ENCODE results near the gene ASB7. TPM values are rescaled to one million over a fixed set of nuclear protein-coding genes. Genes with fewer than 3 reads are reported as not detected.
A peak's percentile ranks its signal among the peaks of the same experiment; 100 is the strongest.

The ASB7 gene
- total and polyA plus RNA-seq, 7 donors = 2.3 to 6.9 (median 5.4) TPM

GRCh38 chr15:100598655-100599054 is 3.7 kb upstream of the ASB7 start:
- DNase-seq (no peak), ATAC-seq (no peak)
- Histone ChIP-seq H3K27me3 (ENCODE audit: insufficient read depth in 3 of 3, low read length in 2 of 3) (no peaks in the 10 kb centered on the region), H3K9me3 (no peaks in the 10 kb centered on the region), H3K4me3 (no peak overlapping the region), H3K36me3 (ENCODE audit: insufficient read depth in 1 of 2, low read depth in 1 of 2) (no peaks in the 10 kb centered on the region), H3K4me1 (peaks cover 21% of the 10 kb centered on the region), H3K27ac (no peak overlapping the region)
- 96 to 100% (median 100%) methylated on average over 1 of the region's 1 CpG for WGBS, 3 donors
- TF ChIP-seq, protein P1, sequence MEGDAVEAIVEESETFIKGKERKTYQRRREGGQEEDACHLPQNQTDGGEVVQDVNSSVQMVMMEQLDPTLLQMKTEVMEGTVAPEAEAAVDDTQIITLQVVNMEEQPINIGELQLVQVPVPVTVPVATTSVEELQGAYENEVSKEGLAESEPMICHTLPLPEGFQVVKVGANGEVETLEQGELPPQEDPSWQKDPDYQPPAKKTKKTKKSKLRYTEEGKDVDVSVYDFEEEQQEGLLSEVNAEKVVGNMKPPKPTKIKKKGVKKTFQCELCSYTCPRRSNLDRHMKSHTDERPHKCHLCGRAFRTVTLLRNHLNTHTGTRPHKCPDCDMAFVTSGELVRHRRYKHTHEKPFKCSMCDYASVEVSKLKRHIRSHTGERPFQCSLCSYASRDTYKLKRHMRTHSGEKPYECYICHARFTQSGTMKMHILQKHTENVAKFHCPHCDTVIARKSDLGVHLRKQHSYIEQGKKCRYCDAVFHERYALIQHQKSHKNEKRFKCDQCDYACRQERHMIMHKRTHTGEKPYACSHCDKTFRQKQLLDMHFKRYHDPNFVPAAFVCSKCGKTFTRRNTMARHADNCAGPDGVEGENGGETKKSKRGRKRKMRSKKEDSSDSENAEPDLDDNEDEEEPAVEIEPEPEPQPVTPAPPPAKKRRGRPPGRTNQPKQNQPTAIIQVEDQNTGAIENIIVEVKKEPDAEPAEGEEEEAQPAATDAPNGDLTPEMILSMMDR (IDR thresholded peaks at IDR 0.05) = no peak
- intact Hi-C loops (cut with DNase I) = no loop called here

DNA sequence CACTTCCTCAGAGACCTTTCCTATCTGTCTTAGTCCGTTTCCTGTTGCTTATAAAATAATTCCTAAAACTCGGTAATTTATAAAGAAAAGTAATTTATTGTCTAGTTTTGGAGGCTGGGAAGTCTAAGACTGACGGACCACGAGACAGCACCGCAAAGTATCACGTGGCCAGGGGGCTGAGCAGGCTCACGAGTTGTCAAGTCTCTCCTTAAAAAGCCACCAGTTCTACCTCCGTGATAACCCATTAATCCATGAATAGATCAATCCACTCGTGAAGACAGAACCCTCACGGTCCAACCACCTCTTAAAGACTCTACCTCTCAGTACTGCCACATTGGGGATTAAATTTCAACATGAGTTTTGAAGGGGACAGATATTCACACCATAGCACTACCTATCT is 1.2 kb upstream of the ASB7 start:
- ATAC-seq (no peak), DNase-seq (no peak)
- Histone ChIP-seq H3K27me3 (ENCODE audit: insufficient read depth in 3 of 3, low read length in 2 of 3) (no peaks in the 10 kb centered on the region), H3K9me3 (no peaks in the 10 kb centered on the region), H3K27ac (peak overlapping the region; percentile 84), H3K4me1 (peaks cover 33% of the 10 kb centered on the region), H3K4me3 (peak overlapping the region; percentile 98), H3K36me3 (ENCODE audit: insufficient read depth in 1 of 2, low read depth in 1 of 2) (peaks cover 0 to 19% of the 10 kb centered on the region in 2 donors)
- 0 to 1% (median 0%) methylated on average over 10 of the region's 10 CpGs for WGBS, 3 donors
- intact Hi-C loops (cut with DNase I) = no loop called here
- TF ChIP-seq, protein P1 (IDR thresholded peaks at IDR 0.05) = no peak

- peak in 3 of 4 donors; percentile 15 to 45 (median 19) for ATAC-seq
- Histone ChIP-seq H3K27ac (peak overlapping the region; percentile 84), H3K4me3 (peak overlapping the region; percentile 98), H3K9me3 (no peaks in the 10 kb centered on the region), H3K27me3 (ENCODE audit: insufficient read depth in 3 of 3, low read length in 2 of 3) (no peaks in the 10 kb centered on the region), H3K36me3 (ENCODE audit: insufficient read depth in 1 of 2, low read depth in 1 of 2) (peaks cover 0 to 24% of the 10 kb centered on the region in 2 donors), H3K4me1 (peaks cover 32% of the 10 kb centered on the region)
- intact Hi-C loops (cut with DNase I) = loop anchor here in 1 of 2 donors (1.0 kb wide), 1 partner anchor 251 kb away; no protein-coding TSS in a partner anchor
- TF ChIP-seq, protein P1 (IDR thresholded peaks at IDR 0.05) = no peak
- DNase-seq = no peak
- WGBS, 3 donors = 0% methylated on average over 21 of the region's 21 CpGs
Measured at GRCh38 chr15:100601617-100602063, 749 bp upstream of the ASB7 start.

- DNase-seq (no peak), ATAC-seq (no peak)
- TF ChIP-seq, protein P1 (IDR thresholded peaks at IDR 0.05) = no peak
- intact Hi-C loops (cut with DNase I) = loop anchor here in 1 of 2 donors (1.0 kb wide), 1 partner anchor 253 kb away; no protein-coding TSS in a partner anchor
- Histone ChIP-seq H3K27me3 (ENCODE audit: insufficient read depth in 3 of 3, low read length in 2 of 3) (no peaks in the 10 kb centered on the region), H3K4me1 (peaks cover 24% of the 10 kb centered on the region), H3K36me3 (ENCODE audit: insufficient read depth in 1 of 2, low read depth in 1 of 2) (peaks cover 0 to 27% of the 10 kb centered on the region in 2 donors), H3K27ac (peak overlapping the region; percentile 84), H3K9me3 (no peaks in the 10 kb centered on the region), H3K4me3 (peak overlapping the region; percentile 98)
- WGBS, 3 donors = 0 to 2% (median 1%) methylated on average over 11 to 16 of the region's 16 CpGs
Measured at GRCh38 chr15:100602823-100603393, 519 bp downstream of the ASB7 start.
